GM21423 (cell line): ENCODE data around the gene TSSK2.
"Not testable (repeated sequence)": the region's sequence is repeated elsewhere in the genome, so short reads cannot be mapped to it uniquely, and the experiment has no call there.

Experiments used
- ATAC-seq: cut with Tn5 transposase; IDR thresholded peaks from one replicate; pipeline ENCODE4 v1.9.1; 2021; ENCODE audit warnings: mild to moderate bottlenecking, moderate library complexity; ENCODE audit not compliant: unreplicated experiment

Gene TSSK2

GRCh38 chr22:19138217-19139000, 7.3 kb downstream of the TSSK2 start:
- ATAC-seq = no peak

DNA sequence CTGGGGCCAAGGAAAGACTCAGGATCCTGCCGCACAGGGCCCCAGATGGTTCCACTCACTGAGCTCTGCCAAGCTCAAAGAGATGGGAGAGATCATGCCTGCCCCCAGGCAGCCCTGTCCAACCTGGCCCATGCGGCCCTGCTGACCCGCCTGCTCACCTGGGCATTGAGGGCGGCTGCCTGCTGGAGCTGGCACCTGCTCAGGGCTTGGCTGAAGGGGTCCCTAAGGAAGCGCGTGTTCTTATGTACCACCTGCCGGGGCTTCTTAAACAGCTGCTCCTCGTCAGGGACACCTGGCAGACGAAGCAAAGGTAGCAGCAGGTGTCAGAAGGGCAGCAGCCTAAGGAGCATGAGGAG, 7.9 kb downstream of the TSSK2 start:
- ATAC-seq = no peak

GRCh38 chr22:19139974-19140373, 8.9 kb downstream of the TSSK2 start:
- no peak for ATAC-seq

- no peak for ATAC-seq
Observed at GRCh38 chr22:19142394-19142793, 11.3 kb downstream of the TSSK2 start.

DNA sequence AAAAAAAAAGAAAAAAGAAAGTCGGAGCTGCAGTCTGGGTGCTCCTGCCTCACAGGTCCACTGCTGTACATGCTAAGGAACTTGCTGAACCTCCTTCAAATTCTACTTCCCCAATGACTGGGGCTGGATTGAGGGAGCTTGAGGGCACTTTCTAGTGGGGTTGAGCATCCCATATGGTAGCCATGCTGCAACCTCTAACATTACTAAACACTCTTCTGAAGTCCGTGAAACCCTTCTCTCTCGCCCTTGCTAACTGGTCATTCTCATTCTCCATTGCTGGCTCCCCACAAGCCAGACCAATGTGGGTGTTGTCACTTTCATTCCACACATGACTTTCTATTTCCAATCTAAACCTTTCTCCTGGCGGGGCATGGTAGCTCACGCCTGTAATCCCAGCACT, 12.1 kb downstream of the TSSK2 start:
- no peak for ATAC-seq

- ATAC-seq = peak; percentile 4
Observed at GRCh38 chr22:19143967-19144400, 12.9 kb downstream of the TSSK2 start.

DNA sequence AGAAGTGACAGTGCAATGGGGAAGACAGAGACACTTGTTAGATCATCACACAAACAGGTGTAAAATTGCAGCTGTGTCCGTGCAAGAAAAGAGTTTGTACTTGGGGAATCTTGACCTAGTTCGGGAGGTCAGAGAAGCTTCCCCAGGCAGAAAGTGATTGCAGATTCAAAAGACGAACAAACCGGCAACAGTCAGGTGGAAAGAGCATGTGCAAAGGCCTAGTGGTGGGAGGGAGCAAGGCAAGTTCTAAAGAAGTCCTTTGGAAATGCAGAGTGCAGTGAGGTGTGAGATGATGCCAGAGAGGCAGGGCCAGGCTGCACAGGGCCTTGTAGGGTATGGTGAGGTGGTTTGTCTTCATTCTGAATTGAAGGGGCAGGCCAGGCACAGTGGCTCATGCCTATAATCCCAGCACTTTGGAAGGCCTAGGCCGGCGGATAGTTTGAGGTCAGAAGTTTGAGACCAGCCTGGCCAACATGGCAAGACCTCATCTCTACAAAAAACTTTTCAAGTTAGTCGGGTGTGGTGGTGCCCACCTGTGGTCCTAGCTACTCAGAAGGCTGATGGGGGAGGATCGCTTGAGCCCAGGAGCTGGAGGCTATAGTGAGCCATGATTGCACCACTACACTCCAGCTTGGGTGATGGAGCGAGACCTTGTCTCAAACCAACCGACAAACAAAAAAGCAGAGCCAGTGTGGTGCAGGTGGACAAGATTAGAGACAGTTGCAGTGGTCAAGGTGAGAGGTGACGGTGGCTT, 15.3 kb downstream of the TSSK2 start:
- no peak for ATAC-seq

DNA sequence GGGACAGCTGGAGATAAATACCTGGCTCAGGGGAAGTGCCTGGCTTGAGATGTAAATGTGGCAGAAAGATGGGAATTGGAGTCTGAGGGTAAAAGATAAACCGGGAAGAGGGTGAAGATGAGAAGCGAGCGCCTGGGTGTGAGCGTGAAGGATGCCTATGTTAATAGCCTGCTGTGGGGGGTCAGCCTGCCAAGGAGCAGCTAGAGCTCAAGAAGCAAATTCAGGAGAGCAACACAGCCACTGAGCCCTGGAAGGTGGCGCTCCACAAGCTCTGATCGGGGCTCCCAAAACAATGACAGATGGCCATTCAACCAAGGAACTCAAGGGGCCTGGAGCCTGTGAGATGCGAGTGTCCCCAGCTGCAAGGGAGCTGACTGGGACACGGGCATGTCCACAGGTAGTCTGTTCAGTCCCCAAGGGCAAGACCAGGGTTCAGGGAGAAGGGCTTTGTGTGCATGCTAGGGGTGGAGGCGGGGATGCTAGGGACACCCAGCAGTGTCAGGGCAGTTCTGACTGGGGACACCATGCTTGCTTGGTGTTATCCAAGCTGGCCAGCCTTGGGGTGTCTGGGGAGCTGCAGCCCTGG, 16.2 kb downstream of the TSSK2 start:
- no peak for ATAC-seq

GRCh38 chr22:19148417-19149046, 17.4 kb downstream of the TSSK2 start:
- ATAC-seq = no peak

GRCh38 chr22:19149047-19149883, 18.2 kb downstream of the TSSK2 start:
- no peak for ATAC-seq

DNA sequence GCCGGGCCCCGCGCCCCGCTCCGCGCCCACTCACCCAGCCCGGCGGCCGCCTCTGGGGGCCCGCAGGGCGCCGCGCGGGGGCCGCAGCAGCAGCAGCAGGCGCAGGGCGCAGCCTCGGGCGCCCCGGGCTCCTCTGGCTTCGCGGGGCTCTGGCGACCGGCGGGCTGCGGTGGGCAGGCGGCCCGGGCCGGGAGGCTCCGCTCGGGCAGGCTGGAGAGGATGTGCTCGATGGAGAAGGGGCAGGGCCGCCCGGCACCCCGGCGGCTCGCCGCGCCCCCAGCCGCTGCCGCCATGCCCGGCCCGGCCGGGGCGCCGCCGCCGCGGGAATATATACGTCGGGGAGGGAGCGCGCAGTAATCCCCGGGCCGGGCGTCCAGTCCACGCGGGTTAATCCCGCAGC, 18.9 kb downstream of the TSSK2 start, which contains the start of gene GSC2:
TSS of gene GSC2 (minus strand) at position 302 of the 400 bp plus-strand sequence. CDS start at position 293, 9 bp downstream.
- no peak for ATAC-seq

GRCh38 chr22:19150482-19151328, 19.6 kb downstream of the TSSK2 start:
- no peak for ATAC-seq

- ATAC-seq = no peak
Observed at GRCh38 chr22:19151329-19152191, 20.5 kb downstream of the TSSK2 start.

- no peak for ATAC-seq
Observed at GRCh38 chr22:19152942-19153883, 22.1 kb downstream of the TSSK2 start.

DNA sequence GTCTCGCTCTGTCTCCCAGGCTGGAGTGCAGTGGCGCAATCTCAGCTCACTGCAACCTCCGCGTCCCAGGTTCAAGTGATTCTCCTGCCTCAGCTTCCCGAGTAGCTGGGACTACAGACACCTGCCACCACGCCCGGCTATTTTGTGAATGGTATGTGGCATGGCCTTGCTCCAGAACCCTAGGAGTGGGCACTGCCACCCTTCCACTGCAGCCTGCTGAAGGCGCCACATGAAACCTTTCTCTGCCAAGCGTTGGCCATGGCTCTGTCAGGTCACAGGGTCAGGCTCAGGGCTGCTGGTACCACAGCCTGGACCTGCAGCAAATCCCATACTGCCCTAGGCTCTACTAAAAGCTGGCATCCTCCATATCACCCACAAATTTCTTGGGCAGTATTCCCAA, 25.0 kb downstream of the TSSK2 start:
- ATAC-seq = not testable (repeated sequence)

GRCh38 chr22:19158649-19159048, 27.5 kb downstream of the TSSK2 start:
- ATAC-seq = not testable (repeated sequence)

- no peak for ATAC-seq
Observed at GRCh38 chr22:19164425-19164824, 33.3 kb downstream of the TSSK2 start.
